Islet of Langerhans (tissue), 1 donor: Measurements from ENCODE around the gene DLGAP4.

ENCODE experiments used
- FAIRE-seq: peaks from one replicate; lab custom pipeline; 2011; peaks lifted over from hg19 to GRCh38; lab: Jason Lieb, UNC

DLGAP4 gene

GRCh38 chr20:36333841-36334240, 27.7 kb downstream of the DLGAP4 start:
- no peak for FAIRE-seq

- FAIRE-seq: no peak
Observed at GRCh38 chr20:36334281-36335205, 28.4 kb downstream of the DLGAP4 start.

- no peak for FAIRE-seq
Observed at GRCh38 chr20:36335206-36335870, 29.2 kb downstream of the DLGAP4 start.

GRCh38 chr20:36336204-36336603, 30.1 kb downstream of the DLGAP4 start:
- no peak for FAIRE-seq

- FAIRE-seq: no peak
Observed at GRCh38 chr20:36336954-36337704, 31.0 kb downstream of the DLGAP4 start.

- no peak for FAIRE-seq
Observed at GRCh38 chr20:36337886-36338285, 31.7 kb downstream of the DLGAP4 start.

GRCh38 chr20:36339646-36340592, 33.8 kb downstream of the DLGAP4 start:
- no peak for FAIRE-seq

GRCh38 chr20:36340593-36340990, 34.5 kb downstream of the DLGAP4 start:
- FAIRE-seq: no peak

DNA sequence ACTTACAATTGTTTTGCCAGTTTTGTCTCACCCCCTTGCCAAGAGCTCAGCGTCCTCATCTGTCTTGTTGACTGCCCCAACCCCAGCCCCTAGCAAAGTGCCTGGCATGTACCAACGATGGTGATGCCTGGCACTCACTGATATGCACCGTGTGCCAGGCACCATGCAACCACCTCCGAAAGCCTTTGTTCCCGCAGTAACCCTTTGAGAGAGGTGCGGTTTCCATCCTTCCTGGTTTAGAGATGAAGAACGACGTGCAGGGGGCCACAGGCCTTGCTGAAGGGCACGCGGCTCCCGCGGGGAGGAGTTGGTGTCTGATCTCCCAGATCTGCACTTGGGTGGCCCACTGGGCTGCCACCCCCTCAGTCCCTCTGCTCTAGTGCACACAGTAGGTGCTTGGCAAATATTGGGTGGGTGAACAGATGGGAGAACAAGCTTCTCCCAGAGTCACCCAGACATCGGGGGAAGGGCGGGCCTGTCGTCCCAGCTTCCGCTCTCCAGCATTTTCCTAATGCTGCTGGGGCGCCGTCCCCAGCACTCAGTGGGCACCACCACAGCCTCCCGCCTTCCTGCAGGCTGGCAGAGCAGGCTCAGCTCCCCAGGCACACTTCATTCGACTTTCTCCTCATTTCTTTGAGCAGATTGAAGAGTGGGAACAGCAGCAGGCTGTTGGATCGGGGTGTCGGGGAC, 35.3 kb downstream of the DLGAP4 start:
- no peak for FAIRE-seq

DNA sequence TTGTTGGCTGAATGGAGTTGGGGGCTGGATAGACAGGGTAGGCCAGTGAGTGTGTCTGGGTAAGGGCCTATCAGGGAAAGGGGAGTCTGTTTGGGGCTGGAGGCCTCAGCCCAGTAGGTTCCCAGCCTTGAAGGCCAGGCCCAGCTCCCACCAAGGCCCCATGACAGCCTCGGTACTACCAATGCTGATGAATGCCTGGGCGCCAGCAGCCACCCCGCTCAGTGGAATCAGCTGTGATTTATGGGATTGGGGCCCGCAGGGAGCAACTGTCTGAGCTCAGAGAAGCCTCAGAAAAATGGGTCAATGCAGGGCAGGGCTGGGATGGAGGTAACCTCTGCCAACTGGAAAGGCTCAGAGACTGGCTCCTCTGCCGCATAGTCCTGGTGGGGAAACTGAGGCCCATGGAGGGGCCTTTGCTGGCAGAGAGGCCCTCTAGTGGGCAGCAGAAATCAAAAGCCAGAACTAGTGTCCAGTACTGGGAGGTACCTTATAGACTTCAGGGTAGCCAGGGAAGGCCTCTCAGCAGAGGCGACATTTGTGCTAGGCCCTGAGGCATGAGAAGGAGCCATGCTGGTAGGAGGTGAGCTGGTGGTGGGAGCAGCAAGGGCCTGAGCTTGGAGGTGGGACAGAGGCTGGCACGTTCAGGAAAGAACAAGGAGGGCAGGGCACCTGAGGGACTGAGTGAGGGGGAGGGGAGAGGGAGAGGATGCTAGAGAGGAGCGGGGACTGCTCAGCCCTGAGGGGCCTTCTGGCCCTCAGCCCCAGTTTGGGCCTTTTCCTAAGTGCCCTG, 36.4 kb downstream of the DLGAP4 start:
- no peak for FAIRE-seq

GRCh38 chr20:36343641-36344040, 37.5 kb downstream of the DLGAP4 start:
- no peak for FAIRE-seq

- FAIRE-seq: no peak
Observed at GRCh38 chr20:36344517-36345132, 38.5 kb downstream of the DLGAP4 start.

- no peak for FAIRE-seq
Observed at GRCh38 chr20:36346256-36346655, 40.1 kb downstream of the DLGAP4 start.

DNA sequence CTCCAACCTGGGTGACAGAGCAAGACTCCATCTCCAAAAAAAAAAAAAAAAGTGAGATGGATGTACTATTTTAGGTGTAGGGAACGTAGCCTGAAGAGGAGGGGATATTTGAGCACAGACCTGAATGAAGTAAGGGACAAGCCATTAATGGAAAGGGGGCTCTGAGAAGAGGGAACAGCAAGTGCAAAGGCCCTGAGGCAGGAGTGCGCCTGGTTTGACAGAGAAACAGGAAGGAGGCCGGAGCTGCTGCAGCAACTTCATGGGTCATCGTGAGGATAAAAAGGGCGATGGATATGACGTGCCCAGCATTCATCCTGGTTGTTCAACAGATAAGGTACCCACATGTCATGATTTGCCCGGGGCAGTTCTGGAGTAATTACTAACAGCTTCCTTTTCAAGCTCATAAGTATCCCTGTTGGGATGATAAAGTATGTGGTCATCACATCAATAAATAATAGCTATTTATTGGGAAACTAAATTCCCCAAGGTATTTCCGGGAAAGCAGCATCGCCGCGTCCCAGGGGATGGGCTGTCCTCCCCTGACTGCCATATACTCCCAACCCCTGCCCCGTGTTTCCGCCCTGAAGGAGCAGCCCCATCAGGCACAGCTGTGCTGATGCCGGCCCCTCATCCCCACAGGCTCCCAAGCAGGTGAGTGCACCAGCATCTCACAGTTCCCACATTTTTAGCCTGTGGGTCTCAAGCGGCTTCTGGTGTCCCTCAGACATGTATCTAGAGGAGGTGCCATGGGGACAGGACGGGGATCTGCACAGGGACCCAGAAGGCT, 43.4 kb downstream of the DLGAP4 start:
- FAIRE-seq: no peak

DNA sequence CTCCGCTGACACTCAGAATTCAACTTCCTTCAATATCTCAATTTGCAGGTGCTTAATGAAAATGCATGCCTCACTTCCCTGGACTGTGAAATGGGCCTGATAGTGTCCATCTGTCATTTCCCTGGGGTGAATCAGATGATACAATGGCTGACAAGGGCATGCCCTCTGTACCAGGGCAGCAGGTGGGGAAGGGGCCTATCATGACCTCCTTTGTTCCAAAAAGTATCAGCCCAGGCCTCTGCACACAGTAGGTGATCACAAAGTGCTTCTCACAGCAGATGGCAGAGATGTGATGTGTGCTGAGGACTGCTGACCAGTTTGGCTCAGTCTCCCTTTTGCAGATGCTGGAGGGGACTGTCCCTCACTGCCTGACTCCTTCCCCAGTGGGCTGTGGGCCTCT, 44.3 kb downstream of the DLGAP4 start:
- FAIRE-seq: no peak

GRCh38 chr20:36351937-36352336, 45.8 kb downstream of the DLGAP4 start:
- FAIRE-seq: no peak

GRCh38 chr20:36352843-36353553, 46.9 kb downstream of the DLGAP4 start:
- FAIRE-seq: no peak

DNA sequence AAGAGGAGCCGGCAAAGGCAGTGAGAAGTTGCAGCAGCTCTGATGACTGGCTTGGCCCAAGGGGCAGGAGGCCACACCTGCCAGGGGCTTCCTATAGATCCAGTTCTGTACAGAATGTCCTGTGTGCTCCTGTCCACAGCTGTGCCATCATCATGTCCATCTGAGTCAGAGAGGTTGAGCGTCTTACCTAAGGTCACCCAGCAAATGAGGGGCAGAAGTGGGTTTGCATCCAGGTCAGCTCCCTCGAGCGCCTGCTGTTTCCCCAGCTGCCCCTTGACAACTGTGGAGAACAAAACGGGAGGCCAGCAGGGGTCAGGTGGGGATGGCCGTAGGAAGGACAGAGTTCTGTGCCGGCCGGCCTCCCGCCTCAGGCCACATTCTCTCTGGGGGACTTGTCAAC, 47.6 kb downstream of the DLGAP4 start:
- FAIRE-seq: no peak
